Stimulated activated CD4-positive, alpha-beta T cell treated with anti-CD3 and anti-CD28 coated beads, Interleukin-15, amount 100 ng/mL, for 24 hours (primary cell): ENCODE measurements around the gene ADGRF5.

Experiments used
- DNase-seq: peaks from one replicate; pipeline ENCODE4 v3.0.0-alpha.2; 2020

ADGRF5 gene, protein sequence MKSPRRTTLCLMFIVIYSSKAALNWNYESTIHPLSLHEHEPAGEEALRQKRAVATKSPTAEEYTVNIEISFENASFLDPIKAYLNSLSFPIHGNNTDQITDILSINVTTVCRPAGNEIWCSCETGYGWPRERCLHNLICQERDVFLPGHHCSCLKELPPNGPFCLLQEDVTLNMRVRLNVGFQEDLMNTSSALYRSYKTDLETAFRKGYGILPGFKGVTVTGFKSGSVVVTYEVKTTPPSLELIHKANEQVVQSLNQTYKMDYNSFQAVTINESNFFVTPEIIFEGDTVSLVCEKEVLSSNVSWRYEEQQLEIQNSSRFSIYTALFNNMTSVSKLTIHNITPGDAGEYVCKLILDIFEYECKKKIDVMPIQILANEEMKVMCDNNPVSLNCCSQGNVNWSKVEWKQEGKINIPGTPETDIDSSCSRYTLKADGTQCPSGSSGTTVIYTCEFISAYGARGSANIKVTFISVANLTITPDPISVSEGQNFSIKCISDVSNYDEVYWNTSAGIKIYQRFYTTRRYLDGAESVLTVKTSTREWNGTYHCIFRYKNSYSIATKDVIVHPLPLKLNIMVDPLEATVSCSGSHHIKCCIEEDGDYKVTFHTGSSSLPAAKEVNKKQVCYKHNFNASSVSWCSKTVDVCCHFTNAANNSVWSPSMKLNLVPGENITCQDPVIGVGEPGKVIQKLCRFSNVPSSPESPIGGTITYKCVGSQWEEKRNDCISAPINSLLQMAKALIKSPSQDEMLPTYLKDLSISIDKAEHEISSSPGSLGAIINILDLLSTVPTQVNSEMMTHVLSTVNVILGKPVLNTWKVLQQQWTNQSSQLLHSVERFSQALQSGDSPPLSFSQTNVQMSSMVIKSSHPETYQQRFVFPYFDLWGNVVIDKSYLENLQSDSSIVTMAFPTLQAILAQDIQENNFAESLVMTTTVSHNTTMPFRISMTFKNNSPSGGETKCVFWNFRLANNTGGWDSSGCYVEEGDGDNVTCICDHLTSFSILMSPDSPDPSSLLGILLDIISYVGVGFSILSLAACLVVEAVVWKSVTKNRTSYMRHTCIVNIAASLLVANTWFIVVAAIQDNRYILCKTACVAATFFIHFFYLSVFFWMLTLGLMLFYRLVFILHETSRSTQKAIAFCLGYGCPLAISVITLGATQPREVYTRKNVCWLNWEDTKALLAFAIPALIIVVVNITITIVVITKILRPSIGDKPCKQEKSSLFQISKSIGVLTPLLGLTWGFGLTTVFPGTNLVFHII (N-terminal part only)

DNA sequence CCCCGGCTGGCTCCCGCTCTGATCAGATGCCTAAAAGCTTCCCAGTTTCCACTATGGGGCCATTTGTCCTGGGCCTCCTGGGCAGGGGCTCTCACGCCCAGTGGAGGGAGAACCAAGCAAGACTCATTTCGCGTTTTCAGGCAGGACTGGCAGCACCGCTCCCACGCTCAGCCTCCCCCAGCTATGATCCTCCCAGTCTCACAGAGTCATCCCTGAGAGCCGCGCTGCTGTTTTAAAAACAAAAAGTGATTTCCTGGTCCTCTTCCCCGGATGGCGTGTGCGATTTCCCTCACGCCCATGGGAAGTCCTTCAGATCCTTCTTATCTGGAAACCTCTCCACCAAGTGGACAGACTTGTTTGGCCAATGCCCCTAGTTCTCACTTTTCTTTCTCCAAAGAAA, at the start of gene ADGRF5:
Gene ADGRF5 (minus strand): TSS at position 208 of the 400 bp plus-strand sequence. CDS start 15,176 bp downstream, outside the sequence.
- DNase-seq: no peak

DNA sequence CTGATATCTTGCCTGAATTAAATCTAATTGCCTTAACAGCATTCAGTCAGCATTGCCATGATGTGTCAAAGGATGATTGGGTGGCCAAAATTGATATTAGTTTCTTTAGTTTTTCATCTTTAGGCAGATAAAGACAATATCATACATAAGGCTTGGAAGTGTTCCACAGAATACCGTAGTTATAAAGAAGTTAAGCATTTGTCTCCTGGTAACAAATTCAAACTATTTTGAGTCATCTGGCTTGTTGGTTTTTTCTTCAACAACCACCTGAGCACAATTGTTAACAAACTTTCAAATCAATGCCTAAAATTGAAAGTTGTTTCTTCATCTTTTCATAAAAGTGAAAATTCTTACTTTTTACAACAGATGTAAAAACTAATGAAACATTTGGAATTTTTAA, 47.5 kb upstream of the ADGRF5 start:
- no peak for DNase-seq

DNA sequence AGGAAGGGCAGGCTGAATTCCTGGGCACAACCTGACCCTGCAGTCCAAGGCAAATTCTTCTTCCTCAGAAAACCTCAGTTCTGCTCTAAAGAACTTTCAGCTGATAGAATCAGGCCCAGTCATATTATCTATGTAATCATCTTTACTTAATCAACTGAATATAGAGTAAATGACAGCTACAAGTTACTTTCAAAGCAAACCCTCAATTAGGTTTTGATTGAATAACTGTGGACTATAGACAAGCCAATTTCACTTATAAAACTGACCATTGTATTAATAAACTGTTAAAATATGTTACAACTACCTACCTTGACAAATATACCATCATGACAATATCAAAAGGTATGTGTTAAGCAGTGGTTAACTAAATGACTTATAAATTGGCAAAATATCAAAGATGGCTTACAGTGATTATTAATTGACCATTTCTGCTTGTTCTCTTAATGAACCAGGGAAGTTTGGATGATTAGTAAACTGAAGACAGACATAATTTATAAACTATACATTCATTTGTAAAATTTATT, 46.1 kb upstream of the ADGRF5 start:
- DNase-seq: no peak

DNA sequence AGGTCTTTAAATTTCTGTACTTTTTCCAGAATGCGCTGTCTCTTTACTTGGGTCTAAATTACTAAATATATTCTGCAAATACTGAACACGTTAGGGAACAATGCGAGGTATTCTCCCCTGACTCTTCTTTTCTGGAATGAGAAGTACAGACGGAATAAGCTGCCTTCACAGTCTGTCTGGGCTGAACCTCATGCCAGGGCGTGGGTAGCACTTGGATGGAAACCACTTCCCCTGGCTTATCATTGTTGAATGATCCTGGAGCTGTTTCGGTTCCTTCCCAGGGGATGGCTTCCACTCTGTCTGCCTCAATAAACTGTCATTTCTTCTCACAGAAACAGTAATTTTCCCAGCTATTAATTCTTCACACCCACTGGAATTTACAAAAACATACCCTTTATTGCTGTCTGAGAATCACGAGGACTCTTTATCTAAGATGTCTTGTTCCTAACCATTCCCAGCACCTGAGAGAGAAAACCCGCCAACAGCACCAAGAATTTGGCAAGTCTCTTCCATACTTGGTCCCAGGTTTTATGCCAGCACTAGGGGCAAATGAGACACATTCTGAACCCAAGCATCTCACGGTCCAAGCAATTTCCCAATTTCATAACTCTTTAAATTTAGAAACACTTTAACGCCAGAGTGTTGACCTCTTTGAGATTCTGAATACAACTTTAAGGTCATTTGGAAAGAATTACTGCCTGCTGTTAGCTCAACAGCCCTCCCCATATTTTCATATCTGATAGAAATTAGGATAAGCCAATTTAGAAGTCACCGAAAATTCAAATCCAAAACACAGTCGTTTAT, 43.2 kb upstream of the ADGRF5 start:
- no peak for DNase-seq

DNA sequence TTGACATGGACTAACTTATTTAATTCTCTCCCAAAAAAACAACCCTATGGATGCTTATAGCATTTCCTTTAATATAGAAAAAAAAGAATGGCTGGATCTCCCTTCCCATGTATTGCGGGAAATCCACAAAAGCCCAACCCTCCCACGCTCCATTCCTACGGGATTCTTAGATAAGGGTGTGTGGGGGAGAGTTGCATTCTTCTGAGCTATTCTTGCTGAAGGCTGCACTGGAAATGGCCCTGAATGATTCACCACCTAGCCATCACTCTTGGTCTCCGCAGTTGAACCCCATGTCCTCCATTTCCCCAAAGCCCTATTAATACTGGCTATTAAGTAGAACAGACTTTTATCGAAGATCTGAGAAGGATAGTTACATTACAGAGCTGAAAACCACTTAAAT, 41.9 kb upstream of the ADGRF5 start:
- no peak for DNase-seq

DNA sequence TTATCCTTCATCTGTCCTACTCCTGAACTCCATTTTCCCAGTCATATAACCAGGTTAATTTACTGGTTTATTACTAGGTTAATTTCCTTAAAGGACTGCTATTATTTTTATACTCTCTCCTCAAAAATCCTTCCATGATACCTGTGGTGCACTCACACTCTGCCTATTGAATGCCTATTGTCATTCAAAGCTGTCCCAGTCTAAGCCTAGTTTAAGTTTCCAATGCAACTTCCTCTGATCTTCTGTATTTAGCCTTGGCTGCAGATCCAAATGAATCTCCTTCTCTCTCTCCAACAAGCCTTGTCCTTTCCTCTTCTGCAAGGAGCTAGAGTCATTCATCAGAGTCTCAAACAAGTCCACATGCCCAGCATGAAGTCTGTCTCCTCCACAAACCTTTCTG, 41.3 kb upstream of the ADGRF5 start:
- no peak for DNase-seq

DNA sequence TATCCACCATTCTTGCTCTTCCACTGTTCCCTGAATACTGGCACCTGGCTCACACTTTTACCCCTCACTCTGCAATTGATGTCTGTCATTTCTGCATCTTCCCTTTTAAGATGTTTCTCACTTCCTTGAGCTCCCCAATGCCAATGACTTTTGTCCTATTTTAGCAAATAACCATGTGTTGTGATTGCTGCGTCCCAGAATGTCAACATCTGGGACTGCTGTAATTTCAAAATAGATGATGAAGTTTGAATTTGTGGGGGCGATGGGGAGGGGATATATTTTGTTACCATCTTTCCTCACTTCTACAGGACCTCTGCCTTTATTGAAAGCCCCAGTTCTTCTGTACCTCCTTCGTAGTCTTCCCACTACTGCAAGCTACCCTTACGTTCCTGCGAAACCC, 40.0 kb upstream of the ADGRF5 start:
- no peak for DNase-seq

DNA sequence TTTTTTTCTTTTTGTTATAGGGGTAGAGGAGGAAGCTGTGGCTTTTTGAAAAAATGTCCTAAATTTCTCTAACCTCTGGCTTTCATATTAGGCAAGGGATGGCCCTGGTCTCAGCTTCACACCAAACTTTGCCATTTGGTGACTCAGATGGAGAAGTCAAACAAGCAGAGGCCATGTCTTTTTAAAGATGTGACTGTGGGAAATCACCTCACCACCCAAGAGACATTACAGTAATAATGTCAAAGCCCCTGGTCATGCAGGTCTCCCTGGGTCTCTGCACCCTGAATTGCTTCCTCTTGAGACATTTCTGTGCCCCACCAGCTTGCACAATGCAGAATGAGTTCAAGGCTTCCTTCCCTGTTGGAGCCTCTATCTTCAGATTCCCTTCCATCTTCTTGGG, 39.5 kb upstream of the ADGRF5 start:
- no peak for DNase-seq

DNA sequence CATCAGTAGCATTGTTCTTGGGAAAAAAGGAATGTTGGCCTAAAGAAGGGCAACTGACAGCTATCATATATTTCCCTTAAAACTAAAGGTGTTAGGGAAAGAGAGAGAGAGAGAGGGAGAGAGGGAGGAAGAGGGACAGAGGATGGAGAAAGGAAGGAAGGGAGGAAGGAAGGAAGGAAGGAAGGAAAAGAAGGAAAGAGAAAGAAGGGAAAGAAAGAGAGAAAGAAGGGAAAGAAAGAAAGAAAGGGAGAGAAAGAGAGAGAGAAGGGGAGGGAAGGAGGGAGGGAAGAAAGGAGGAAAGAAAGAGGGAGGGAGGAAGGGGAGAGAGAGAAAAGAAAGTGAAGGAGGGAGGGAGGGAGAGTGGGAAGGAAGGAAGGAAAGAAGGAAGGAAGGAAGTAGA, 37.7 kb upstream of the ADGRF5 start:
- DNase-seq: no peak

DNA sequence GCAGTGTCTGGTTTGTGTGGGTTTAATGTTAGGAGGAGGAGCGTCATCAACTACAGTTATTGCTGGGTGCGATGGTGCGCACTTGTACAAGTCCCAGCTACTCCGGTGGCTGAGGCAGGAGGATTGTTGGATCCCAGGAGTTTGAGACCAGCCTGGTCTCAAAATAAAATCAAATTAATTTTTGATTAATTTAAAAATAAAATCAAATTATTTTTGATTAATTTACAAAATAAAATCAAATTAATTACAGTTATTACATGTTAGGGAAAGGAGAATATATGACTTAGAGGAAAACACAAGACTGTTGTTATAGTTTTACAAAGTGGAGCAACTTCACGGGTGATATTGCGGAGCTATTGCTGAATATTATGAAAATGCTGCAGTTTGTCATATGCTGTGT, 34.7 kb upstream of the ADGRF5 start:
- DNase-seq: no peak

DNA sequence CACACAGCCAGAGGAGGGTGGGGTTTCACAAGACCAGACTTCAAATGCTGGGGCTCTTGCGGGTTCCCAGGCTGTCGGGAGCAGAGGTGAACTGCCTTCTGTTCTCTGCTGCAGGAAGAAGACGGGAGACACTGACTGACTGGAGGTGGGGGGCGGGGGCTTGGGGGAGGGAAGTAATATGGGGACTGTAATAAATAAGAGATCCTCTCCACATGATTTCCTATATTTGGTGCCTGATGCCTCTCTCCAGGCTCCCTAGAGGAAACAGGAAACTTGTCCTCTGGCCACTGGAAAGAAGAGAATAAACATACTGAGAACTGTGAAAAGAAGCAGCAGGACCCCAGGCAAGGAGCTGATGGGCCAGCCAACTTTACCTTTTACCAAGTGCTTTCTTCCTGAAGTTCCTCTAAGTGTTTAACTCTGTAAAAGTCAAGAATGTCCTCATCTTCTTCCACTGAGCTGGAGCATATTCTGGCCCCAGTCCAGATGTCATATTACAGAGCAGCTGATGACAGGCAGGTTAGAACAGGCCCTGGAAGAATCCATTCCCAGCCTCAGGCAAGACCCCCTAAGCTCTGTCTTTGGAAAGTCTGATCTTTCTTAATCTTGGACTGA, 33.2 kb upstream of the ADGRF5 start:
- DNase-seq: no peak

DNA sequence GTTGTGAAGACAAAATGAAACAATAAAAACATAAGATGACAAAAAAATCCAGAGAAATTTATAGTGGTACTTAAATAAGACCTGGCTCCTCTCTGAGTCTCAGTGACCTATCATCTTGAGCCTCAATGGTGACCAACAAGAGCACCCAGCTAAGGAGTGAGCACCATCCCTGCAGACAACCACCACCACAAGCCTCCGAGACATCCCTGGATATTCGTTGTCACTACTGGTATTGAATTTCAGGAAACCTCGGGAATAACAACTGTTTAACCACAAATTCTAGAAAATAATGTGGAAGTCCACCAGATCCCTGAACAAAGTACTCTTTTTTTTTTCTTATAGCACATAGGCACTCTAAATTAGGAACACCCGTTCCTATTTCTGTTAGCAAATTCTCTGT, 32.2 kb upstream of the ADGRF5 start:
- DNase-seq: no peak

DNA sequence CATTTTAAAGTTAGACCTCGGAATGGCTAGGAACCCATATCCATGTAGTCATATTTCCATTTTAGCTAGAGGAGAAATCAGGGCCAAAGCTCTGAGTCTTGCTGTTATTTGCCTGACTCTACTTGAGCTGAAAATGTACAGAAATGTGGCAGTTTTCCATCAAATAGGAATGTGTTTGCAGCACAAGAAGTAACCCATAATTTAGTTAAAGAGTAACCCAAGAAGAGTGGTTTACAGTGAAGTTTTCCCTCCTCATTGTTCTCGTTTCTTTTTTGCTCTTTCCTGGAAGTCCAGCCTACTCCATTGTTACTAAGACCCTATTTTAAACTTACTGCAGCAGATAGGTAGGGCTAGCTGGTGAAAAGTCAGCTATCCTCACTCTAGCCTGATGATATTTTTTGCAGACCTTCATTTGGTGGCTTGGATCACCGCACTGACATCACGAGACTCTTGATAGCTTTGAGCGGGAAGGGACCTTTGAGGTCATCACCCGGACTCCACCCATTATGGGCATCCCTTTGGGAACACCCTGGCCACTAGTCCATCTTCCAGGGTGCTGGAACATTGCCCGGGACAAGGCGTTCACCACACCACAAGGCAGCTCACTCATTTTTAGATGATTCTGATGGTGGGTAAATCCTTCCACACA, 28.0 kb upstream of the ADGRF5 start:
- no peak for DNase-seq

DNA sequence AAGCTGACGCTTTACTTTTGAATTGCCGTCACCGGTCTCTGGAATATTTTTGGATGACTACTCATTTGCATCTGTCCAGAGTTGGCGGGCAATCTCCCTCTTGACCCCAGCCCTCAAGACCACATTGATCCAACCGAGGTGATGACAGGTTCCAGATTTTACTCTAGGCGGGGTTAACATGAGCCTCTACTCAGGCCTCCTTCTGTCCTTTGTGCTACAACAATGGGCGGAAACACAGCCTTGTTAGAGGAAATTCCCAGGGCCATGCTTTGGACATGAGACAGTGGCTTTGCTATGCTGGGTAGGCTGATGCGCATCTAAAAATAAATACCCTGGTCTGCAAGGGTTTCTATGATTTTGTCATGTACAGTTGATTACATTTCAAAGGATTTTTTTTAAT, 27.0 kb upstream of the ADGRF5 start:
- DNase-seq: no peak

DNA sequence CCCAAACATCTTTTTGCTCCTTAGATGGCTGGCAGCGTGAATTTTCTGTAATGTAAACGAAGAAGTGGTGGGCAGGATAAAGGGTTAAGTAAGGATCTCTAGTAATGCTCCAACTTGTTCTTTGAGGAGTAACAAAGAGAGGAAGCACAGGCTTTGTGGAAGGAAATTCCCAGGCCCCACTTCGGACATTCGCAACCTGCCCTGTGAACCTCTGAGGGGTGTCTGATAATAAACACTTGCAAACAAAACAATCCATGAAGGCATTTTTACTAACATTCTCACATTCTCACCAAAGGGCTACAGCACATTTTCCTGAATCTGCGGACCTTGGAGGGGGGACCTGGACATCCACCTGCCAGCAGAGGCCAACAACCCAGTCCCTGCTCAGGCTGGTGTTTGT, 25.8 kb upstream of the ADGRF5 start:
- no peak for DNase-seq

DNA sequence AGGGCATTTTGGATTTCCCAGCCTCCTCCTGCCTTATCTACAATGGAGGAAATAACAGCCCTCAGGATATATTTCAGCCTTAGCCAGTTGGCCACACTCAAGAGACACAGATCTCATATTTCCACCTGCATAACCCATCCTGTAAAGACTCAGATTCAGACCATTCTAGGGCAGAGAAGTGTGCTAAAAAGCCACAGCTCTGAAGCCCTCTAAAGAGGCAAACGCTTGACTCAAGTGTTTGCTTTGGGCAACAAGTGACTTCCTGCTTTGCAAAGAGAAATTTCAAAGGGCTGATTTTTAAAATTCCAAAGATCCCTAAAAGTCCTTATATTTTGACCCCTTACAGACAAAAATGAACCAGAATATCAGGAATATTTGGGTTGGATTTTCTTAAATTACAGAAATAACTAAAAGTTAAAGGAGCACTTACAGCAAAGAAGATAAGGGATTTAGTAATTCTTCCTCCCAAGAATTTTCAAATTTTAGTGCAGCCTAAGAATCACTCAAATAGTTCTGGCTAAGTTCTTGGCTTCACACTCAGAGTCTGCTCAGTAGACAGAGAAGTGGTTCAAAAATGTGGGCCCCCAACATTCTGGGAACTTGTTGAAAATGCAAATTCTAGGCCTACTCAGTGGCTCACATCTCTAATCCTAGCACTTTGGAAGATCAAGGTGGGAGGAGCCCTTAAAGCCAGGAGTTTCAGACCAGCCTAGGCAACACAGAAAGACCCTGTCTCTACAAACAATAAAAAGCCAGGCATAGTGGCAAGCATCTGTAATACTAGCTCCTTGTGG, 18.9 kb upstream of the ADGRF5 start:
- DNase-seq: no peak

DNA sequence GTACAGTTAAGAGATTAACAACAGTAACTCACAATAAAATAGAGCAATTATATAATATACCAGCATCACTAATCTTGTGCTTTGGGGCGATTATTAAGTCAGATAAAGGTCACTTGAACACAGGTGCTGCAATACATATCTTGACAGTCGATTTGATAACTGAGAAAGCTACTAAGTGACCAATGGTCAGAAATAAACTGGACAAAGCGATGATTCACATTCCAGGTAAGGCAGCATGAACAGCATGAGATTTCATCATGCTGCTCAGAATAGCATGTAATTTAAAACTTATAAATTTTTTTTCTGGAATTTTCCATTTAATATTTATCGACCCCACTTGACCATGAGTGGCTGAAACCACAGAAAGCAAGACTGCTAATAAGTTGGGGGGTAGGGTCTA, 15.9 kb upstream of the ADGRF5 start:
- no peak for DNase-seq

DNA sequence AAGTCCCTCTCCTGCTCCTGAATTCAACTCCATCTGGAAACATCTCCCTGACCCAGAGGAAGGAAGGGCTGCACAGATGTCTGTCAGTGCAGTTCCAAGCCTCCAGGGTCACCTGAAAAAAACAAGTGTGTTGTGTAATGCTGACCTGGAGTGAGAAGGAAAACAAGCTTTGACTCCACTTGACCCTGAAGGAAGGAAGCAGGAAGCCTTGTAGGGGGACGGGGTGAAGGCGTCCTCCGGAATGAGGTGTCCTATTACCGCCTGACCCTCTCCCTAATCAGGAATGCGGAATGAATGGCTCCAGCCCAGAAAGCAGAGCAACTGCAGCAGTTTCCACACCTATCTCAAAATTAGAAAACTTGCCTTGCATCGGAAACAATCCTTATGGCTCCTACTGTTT, 13.9 kb upstream of the ADGRF5 start:
- DNase-seq: no peak

DNA sequence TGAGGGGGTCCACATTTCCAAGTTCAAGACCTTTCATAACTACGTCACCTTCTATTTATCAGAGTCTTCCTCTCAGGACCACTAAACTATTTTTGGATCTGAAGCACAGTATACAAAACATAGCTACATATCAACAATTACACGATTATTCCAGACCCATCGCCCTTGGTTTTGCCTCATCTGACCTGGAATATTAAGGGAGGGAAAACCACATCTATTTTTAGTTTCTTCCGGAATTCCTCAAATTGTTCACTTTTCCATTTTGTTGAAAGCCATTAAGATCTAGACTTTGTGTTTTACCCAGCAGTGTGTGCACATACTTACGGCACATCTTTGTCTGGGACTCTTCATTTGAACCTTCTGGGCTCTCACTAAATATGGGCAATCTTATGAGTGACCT, 12.0 kb upstream of the ADGRF5 start:
- DNase-seq: no peak
